ENCODE data around the gene ARHGEF28.

DNA sequence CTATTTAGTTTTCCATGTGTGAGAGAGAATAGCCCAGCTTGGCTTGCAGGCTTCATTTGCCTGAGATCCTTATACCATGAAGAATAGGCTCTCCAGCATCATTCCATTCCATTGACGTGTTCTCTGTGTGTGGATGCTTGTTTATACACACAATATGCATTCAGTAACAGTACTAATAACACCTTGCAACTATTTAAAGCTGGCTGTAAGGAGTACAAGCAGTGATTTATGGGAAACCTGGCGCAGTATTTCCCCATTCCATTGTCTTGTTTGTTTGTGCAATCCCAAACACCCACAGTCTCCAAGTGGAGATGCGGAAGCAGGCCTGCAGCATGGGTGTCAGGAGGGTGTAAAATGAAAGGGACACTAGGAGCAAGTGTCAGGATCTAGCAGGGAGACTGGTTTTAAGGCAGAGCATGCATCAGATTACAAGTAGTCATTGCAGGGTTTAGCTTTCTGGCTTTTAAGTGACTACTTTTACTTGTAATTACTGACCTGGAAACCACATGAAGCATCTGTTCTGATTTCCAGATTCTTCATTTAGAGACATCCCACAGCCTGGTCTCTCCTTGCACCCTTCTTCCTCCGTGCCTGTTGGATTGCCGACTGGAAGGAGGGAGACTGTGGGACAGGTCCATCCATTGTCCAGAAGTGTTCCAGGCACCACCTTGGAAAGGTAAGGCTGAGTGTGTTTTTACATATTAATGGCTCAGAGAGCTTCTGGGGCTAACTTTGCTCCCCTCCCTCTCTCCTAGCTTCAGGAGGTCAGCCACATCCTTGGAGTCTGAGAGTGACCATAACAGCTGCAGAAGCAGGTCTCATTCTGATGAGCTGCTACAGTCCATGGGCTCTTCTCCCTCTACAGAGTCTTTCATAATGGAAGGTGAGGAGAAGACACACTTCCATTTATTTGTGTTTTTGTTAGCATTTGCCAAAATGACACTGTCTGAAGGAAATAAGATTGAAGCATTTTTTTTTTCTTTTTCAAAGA lies 241.6 kb downstream of the ARHGEF28 start:
- TF ChIP-seq ZFP3 (CRISPR knock-in tag; IDR thresholded peaks at IDR 0.05) (no peak), TOX (CRISPR knock-in tag; IDR thresholded peaks at IDR 0.05; ENCODE audit: borderline replicate concordance) (no peak), PPARA (CRISPR knock-in tag; IDR thresholded peaks at IDR 0.05; ENCODE audit: borderline replicate concordance) (no peak), ZNF565 (CRISPR knock-in tag; conservative IDR thresholded peaks at IDR 0.05; ENCODE audit: low read depth) (no peak), ISL1 (CRISPR knock-in tag; IDR thresholded peaks at IDR 0.05) (no peak), ZFP30 (CRISPR knock-in tag; IDR thresholded peaks at IDR 0.05) (no peak), ARNTL (CRISPR knock-in tag; IDR thresholded peaks at IDR 0.05; ENCODE audit: borderline replicate concordance, low read depth) (no peak), ZNF70 (CRISPR knock-in tag; IDR thresholded peaks at IDR 0.05) (no peak)
- TF ChIP-seq, protein P1, sequence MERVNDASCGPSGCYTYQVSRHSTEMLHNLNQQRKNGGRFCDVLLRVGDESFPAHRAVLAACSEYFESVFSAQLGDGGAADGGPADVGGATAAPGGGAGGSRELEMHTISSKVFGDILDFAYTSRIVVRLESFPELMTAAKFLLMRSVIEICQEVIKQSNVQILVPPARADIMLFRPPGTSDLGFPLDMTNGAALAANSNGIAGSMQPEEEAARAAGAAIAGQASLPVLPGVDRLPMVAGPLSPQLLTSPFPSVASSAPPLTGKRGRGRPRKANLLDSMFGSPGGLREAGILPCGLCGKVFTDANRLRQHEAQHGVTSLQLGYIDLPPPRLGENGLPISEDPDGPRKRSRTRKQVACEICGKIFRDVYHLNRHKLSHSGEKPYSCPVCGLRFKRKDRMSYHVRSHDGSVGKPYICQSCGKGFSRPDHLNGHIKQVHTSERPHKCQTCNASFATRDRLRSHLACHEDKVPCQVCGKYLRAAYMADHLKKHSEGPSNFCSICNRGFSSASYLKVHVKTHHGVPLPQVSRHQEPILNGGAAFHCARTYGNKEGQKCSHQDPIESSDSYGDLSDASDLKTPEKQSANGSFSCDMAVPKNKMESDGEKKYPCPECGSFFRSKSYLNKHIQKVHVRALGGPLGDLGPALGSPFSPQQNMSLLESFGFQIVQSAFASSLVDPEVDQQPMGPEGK (CRISPR knock-in tag; IDR thresholded peaks at IDR 0.05; ENCODE audit: borderline replicate concordance) = no peak
- TF ChIP-seq, protein P2, sequence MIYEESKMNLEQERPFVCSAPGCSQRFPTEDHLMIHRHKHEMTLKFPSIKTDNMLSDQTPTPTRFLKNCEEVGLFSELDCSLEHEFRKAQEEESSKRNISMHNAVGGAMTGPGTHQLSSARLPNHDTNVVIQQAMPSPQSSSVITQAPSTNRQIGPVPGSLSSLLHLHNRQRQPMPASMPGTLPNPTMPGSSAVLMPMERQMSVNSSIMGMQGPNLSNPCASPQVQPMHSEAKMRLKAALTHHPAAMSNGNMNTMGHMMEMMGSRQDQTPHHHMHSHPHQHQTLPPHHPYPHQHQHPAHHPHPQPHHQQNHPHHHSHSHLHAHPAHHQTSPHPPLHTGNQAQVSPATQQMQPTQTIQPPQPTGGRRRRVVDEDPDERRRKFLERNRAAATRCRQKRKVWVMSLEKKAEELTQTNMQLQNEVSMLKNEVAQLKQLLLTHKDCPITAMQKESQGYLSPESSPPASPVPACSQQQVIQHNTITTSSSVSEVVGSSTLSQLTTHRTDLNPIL (CRISPR knock-in tag; IDR thresholded peaks at IDR 0.05; ENCODE audit: low read depth) = no peak
